GM21390 (cell line): Measurements from ENCODE around the gene HSPA6.
"Not testable (repeated sequence)": the region's sequence is repeated elsewhere in the genome, so short reads cannot be mapped to it uniquely, and the experiment has no call there.

Source experiments
- ATAC-seq: cut with Tn5 transposase; IDR thresholded peaks from one replicate; pipeline ENCODE4 v1.9.1; 2021; ENCODE audit not compliant: unreplicated experiment

Gene HSPA6

GRCh38 chr1:161502641-161503393, 21.5 kb upstream of the HSPA6 start:
- no peak for ATAC-seq

DNA sequence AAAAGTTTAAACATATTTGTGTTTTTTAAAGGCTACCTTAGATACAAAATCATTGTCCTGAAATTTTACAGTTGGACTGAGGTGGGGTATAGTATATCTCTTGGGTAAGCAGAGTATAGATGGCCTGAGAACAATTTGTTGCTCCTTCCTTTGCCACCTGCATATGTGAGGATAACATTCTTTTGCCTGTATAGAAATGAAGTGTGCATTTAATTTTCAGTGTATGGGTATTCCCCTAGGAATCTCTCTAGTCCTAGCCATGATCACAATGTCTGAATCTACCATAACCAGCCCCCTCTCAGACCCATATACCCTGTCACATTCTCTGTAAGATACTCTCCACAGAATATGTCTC, 21.0 kb upstream of the HSPA6 start:
- ATAC-seq: no peak

DNA sequence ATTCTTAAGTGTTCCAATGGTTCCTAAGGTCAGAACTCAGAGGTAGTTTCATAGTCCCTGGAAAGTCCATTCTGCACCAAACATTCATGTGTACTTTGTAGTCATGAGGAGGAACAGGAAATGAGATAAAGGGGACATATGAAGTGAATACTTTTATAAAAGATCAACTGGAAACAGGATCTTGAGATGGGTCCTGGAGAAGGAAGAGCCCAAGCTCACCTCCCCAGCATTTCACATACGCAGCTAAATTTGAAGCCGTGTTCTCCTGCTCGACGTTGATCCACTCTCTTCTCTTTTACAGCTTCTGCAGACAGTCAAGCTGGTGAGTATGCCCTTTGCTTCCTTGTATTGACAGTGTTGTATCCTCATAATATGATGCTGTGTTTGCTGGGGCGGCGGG, 18.7 kb upstream of the HSPA6 start:
- ATAC-seq: no peak

DNA sequence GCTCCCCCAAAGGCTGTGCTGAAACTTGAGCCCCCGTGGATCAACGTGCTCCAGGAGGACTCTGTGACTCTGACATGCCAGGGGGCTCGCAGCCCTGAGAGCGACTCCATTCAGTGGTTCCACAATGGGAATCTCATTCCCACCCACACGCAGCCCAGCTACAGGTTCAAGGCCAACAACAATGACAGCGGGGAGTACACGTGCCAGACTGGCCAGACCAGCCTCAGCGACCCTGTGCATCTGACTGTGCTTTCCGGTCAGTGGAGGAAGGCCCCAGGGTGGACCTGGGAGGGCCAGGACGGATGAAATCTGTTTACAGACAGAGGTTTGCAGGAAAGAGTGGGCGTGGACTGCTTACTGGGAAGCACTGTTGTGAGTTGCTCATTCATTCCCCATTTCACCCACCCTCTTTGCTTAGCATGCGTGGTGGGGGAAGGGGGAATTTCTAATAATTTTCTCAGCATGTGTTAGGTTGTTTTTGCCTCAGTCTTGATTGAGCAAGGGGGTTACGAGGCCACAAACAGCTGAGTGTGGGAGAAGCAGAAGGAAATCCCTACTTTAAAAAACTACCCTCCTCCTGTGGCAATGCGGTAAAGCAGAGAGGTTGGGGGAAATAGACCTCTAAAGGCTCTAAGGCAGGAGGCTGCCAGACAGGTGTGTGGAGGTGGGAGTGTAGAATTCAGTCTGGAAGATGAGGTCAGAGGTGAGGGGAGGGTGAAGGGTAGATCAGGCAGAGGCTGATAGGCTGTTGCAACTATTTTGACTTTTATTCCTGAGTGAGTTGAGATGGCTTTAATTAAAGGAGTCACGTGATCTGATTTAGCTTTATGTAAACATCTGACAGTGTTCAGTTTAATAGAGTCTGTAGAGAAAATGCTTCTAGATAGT, 17.8 kb upstream of the HSPA6 start:
- no peak for ATAC-seq

DNA sequence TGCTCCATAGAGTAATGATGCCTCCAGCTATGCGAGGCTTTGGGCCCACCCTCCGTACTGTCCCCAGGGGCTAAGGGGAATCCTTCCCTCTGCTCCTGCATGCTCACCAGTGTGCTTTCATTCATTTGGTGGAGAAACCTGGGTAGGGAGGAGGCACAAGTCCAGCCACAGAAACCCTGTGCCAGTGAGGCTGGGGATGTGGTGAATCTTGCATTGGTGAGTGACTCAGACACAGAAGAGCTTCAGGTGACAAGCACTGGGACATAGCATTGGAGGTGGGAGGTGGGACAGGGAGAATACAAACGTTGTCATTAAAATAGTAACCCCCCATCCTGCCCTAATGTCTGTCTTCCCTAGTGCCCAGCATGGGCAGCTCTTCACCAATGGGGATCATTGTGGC, 13.9 kb upstream of the HSPA6 start:
- no peak for ATAC-seq

DNA sequence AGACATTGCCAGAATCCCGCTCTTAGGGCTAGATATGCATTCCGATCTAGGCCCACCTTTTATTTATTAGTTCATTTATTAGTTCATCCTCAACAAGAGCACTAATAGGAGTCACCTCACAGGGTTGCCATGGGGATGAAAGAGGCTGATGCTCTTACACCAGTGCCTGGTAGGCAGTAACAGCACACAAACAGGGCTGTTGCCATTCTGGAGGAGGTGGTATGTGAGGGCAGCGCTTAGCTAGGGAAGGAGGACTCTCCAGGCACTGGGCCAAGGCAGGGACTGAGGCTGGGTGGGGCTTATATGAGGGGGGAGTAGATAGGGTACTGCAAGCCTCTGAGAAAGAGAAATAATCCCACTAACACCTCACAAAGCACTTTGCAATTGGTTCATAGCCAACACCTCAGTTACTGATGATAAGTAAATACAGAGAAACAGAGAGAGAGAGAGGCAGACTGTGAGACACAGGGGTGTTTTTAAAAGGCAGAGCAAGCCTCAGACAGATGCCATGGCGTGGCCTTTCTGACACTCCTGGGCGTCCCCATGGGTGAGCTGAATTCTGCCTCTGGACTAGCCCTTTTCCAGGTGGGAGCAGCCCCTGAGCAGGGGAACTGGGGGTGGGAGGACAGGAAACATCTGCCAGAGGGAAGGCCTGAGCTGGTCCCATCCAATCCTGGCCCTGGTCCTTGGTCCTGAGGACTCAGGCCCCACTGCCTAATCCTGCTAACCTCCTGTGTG, 13.2 kb upstream of the HSPA6 start:
- no peak for ATAC-seq

DNA sequence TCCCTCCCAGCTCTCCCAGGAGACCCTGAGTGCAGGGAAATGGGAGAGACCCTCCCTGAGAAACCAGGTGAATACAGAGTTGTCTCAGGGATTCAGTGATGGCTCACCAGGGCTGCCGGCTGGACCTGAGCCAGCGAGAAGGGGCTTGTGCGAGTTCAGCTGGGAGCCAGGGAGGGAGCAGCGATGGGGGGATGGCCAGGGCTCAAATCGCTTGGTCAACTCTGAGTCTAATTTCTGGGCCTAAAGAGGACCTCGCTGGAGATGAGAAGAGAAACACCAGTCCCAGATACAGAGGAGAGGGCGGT, 12.6 kb upstream of the HSPA6 start:
- ATAC-seq: no peak

- not testable (repeated sequence) for ATAC-seq
These were observed 11.5 kb upstream of the HSPA6 start for GRCh38 chr1:161512636-161513447.

DNA sequence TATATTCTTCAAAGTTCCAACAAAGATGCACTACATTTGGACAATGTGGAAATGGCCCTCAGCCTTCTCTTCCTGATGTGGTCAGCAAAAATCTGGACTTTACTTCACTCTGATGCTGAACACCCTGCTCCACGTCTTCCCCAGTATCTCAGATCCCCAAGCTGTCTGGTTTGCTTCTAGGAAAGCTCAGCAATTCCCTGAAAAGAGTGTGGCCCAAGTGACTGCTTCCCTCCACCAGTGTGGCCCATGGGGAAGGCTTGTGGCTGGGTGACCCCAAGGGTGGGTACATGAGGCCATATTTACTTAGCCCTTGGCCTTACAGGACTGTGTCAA, 10.9 kb upstream of the HSPA6 start:
- not testable (repeated sequence) for ATAC-seq

- not testable (repeated sequence) for ATAC-seq
These were observed 10.4 kb upstream of the HSPA6 start for GRCh38 chr1:161513953-161514352.

DNA sequence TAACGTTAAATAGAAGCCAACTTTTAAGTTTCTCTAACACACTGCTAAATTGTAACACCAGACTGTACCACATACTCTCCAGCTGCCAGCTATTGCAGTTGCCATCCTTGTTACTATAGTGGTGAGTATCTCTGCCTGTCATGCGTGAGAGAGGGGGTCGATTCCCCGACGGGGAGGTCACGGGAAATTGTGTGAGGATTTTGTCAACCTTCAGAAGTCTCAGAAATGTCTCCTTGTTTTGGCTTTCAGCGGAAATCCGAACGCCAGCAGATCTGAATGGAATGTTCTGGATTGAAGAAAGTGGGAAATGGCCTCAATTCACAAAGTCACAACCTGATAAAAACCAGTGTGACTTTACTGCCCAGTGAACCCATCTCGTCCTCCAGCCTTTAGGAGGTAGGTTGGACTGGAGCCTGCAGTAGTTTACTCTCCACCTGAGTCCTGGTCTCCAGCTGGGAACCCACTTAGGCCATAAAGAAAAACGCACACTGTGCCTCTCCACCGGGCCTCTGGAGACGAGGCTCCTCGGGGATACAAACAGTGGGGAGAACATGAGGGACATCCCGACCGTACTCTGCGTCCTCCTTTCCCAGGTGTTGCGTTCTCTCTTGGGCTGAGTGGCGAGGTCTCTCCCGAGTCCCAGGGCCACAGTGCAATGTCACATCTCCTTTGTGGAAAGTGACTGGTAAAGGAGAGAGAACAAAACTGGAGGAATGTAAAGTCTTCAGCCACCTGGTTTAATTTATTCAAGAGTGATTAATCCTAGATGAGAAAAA, 1.1 kb upstream of the HSPA6 start:
- not testable (repeated sequence) for ATAC-seq

GRCh38 chr1:161524742-161525291, 477 bp downstream of the HSPA6 start:
- ATAC-seq: peak; percentile 23

DNA sequence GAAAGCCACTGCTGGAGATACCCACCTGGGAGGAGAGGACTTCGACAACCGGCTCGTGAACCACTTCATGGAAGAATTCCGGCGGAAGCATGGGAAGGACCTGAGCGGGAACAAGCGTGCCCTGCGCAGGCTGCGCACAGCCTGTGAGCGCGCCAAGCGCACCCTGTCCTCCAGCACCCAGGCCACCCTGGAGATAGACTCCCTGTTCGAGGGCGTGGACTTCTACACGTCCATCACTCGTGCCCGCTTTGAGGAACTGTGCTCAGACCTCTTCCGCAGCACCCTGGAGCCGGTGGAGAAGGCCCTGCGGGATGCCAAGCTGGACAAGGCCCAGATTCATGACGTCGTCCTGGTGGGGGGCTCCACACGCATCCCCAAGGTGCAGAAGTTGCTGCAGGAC, 981 bp downstream of the HSPA6 start:
- ATAC-seq: not testable (repeated sequence)

- not testable (repeated sequence) for ATAC-seq
These were observed 1.6 kb downstream of the HSPA6 start for GRCh38 chr1:161525918-161526317.

- not testable (repeated sequence) for ATAC-seq
These were observed 4.2 kb downstream of the HSPA6 start for GRCh38 chr1:161528550-161528949.

GRCh38 chr1:161529463-161530104, 5.2 kb downstream of the HSPA6 start:
- ATAC-seq: not testable (repeated sequence)

DNA sequence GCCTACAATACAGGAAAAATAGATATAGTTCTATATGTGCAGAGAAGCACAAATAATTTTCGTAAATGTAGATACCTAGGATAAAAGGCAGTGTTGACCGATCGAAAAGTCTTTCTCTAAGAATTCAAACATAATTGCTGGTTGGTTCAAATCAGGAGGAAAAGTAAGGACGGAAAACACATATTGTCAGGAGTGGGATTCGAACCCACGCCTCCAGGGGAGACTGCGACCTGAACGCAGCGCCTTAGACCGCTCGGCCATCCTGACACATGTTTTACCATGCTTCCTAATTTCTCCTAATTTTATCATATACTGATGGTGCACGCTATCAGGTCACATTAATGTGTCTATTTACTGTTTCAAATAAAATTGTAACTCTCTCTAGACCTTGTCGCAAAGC, 5.8 kb downstream of the HSPA6 start:
- not testable (repeated sequence) for ATAC-seq

DNA sequence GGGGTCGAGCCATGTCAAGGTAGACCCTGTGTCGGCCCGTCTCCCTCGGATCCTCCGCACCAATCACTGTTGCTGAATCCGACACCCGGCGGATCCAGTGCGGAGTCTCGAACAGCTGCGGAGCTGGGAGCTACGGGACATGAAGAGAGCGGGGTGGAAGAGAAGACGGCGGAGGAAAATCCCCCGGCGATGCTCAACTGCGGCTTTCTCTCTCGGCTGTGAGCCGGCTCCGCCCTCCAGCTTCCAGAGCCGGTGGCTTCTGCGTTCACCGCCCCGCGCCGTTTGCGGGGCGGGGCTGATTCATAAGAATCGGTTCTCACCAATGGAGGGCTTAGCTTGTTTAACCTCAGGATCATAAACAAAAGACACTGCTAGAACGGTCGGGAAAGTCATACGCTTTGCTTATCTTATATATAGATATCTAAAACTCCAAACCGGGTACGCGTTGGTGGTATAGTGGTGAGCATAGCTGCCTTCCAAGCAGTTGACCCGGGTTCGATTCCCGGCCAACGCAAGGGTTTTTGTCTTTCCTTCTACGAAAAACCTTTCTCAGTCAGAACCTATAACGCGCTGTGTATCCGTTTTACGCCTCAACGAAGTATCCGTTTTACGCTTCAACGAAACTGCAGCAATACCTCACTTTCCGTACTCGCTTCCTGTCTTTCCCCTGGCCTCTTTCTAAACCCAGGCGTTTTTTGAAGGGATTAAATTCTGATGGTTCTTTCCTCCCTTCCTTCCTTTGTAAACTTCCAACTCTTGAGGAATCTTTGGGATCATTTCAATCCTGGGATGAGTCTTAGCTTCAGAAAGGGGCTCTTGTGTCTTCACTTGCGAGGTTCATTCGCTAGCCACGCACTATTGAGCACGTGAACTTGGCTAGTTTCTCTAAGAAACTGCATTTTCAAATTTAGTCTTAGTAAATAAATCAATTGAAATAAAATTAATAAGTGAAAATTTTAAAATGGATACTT, 6.6 kb downstream of the HSPA6 start:
- ATAC-seq: peak; percentile 53
